ENCODE results near the gene LRCOL1.

GRCh38 chr12:132620113-132620898, 9.9 kb upstream of the LRCOL1 start:
- TF ChIP-seq CTCF (IDR thresholded peaks at IDR 0.05) (no peak), EP300 (IDR thresholded peaks at IDR 0.05) (no peak)
